Loucy (cell line): ENCODE results near the gene TTLL7.

Experiments
- EZH2phosphoT487 ChIP-seq: fragments of 200-600 bp; IDR thresholded peaks from 2 replicates; pipeline ENCODE4 v1.6.1; 2018; ENCODE audit warnings: antibody characterized with exemption, mild to moderate bottlenecking, moderate library complexity, borderline replicate concordance
- TF ChIP-seq, protein P1 (sequence below): fragments of 200-600 bp; sonication (generic); conservative IDR thresholded peaks from 2 replicates; pipeline ENCODE4 v1.5.1; 2014; ENCODE audit warnings: mild to moderate bottlenecking, antibody characterized with exemption, low read length

DNA sequence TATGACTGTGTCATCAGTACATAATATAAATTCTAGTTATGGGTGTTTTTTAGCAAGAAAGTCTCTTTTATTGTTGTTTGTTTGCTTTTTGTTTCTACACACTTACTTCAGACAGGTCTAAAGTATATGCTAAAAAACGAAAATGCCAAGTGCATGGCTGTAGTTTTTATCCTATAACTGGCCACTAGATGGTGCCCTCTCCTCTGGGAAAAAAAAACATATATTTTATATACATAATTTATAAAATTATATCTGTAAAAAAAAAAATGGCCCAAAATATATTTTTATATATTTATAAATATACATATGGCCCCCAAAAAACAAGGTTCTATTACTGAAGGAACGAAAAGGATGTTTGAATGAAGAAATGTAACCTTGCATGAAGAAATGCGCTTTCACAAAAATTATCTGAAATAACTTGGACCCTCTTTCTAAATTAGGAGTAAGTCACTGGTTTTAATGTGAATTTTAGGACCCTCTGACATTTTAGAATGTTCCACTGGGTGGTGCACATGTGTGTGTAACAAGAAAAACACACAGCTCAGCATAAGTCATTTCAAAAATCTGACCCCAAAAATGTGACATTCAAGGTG lies 93.5 kb downstream of the TTLL7 start:
- TF ChIP-seq, protein P1, sequence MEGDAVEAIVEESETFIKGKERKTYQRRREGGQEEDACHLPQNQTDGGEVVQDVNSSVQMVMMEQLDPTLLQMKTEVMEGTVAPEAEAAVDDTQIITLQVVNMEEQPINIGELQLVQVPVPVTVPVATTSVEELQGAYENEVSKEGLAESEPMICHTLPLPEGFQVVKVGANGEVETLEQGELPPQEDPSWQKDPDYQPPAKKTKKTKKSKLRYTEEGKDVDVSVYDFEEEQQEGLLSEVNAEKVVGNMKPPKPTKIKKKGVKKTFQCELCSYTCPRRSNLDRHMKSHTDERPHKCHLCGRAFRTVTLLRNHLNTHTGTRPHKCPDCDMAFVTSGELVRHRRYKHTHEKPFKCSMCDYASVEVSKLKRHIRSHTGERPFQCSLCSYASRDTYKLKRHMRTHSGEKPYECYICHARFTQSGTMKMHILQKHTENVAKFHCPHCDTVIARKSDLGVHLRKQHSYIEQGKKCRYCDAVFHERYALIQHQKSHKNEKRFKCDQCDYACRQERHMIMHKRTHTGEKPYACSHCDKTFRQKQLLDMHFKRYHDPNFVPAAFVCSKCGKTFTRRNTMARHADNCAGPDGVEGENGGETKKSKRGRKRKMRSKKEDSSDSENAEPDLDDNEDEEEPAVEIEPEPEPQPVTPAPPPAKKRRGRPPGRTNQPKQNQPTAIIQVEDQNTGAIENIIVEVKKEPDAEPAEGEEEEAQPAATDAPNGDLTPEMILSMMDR: peak; percentile 53
- TF ChIP-seq EZH2phosphoT487: no peak
